ENCODE results near the gene PKHD1.

PKHD1 gene

GRCh38 chr6:51585264-51585663, 502.1 kb downstream of the PKHD1 start:
- DNase-seq = no peak

GRCh38 chr6:51584163-51584562, 503.2 kb downstream of the PKHD1 start:
- no peak for DNase-seq

DNA sequence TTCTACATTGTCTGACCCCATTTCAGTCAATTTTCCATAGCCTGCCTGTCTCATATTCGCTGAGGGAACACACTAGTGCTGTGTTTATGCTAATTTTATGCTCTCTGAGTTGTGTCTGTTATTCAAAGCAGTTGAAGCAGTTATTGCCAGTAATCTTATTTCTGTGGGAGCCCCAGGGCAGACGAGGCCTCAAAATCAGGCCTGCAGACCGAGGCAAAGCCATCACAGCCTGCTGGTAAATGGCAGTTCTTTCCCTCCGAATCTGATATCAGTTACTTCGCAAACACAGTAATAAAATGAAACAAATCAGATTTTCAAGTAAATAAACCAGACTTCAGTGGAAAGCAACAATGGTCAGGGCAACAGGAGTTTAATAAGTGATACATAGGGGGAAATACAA, 508.4 kb downstream of the PKHD1 start:
- no peak for DNase-seq

DNA sequence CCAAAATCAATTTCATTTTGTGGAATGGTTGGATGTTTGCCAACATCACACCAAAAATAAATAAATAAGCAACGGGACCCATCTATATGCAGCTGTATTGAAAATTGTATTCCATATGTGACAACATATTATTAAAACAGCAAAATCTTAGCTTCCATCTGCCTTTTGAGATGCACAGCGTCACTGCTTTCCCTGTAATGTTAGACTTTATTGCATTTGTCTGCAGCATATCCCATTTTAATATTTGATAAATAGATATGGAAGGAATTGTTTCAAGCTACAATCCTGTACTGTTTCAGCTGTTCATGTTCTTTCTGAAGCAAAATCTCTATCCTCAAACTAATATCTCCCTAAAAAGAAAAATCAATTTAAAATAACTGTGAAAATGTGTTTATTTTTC, 509.1 kb downstream of the PKHD1 start:
- no peak for DNase-seq

DNA sequence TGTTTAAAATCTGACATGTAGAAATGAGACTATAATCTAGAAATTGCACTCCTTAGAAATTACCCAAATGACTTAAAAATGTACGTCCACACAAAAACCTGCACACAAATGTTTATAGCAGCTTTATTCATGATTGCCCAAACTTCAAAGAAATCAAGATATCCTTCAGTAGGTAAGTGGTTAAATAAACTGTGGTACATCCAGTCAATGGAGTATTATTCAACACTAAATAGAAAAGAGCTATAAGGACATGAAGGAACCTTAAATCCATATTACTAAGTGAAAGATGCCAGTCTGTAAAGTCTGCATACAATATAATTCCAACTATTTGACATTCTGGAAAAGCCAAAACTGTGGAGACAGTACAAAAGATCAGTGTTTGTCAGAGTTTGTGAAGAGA, 513.4 kb downstream of the PKHD1 start:
- no peak for DNase-seq

- DNase-seq = no peak
Observed at GRCh38 chr6:51571168-51571567, 516.2 kb downstream of the PKHD1 start.

DNA sequence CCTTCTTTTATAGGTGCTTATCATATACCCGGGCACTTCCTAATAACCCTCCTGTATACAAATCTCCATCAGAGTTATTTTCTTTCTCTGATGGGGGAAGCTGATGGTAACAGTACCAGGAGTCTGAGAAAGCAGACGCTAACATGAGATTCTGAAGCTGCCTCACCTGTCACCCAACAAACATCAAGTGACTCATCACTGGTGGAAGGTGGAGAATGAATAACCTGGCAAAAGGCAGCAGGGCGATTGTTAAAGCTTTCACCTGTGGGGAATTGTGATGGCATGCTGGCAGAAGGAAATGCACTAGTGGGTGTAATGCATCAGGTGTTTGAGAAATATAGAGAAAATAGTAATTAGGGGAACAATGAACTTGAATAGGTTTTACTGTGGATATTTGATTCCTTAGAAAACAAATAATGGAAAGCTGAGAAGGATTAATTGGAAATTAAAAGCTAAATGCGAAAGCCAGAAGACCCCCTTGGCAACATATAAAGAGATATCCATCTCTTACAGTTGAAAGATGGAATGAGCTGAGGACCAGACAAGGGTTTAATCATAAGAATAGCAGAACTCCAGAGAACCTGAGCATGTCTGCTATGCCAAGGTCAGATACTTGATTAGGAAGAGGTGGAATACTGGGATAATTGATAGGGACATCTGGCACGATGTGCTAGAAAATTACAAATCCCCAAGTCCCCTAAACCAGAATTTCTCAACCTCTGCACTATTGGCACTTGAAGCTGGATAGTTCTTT, 517.1 kb downstream of the PKHD1 start:
- DNase-seq = no peak

- DNase-seq = no peak
Observed at GRCh38 chr6:51569594-51569993, 517.8 kb downstream of the PKHD1 start.

DNA sequence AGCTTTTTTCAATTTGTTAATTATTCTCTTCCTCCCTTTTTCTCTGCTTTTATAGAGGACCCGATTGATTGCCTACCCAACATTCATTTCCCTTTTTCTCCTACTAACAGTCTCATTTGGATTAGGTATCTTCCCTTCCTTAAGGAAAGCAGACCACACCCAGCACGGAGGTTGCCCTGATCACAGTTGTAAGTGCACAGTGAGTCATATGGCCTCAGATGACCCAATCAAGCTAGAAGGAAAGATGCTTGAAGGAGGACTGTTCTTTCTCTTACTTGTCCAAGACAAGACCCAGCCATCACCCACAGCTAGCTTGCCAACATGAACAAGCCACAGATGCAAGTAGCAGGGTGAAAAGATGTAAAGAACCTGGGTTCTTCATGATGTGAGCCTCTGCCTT, 518.6 kb downstream of the PKHD1 start:
- no peak for DNase-seq

- DNase-seq = no peak
Observed at GRCh38 chr6:51565472-51565871, 521.9 kb downstream of the PKHD1 start.
